ENCODE data around the gene CACNA1C. TPM values are rescaled to one million over a fixed set of nuclear protein-coding genes. Genes with fewer than 3 reads are reported as not detected.

The CACNA1C gene
- total and polyA plus RNA-seq, 2 donors from 2014 or later: 1.6 to 17.4 TPM

- H3K9me3 ChIP-seq (ENCODE audit: control insufficient read depth in 2 of 3, insufficient read depth in 1 of 3, low read length in 3 of 3): no peaks in the 10 kb centered on the region
- FAIRE-seq: no peak
- no peak for DNase-seq
- H3K36me3 ChIP-seq (ENCODE audit: control insufficient read depth in 2 of 3, insufficient read depth in 3 of 3, low read length in 3 of 3): no peaks in the 10 kb centered on the region
- H3K4me3 ChIP-seq (ENCODE audit: low read length in 3 of 3): no peak overlapping the region
- intact Hi-C loops (cut with DNase I): no loop called here
- no peak overlapping the region for H3K9ac ChIP-seq (ENCODE audit: low read length in 3 of 3)
- H3K27ac ChIP-seq (ENCODE audit: low read depth in 2 of 2, low read length in 2 of 2): no peak overlapping the region
- TF ChIP-seq, protein P1, sequence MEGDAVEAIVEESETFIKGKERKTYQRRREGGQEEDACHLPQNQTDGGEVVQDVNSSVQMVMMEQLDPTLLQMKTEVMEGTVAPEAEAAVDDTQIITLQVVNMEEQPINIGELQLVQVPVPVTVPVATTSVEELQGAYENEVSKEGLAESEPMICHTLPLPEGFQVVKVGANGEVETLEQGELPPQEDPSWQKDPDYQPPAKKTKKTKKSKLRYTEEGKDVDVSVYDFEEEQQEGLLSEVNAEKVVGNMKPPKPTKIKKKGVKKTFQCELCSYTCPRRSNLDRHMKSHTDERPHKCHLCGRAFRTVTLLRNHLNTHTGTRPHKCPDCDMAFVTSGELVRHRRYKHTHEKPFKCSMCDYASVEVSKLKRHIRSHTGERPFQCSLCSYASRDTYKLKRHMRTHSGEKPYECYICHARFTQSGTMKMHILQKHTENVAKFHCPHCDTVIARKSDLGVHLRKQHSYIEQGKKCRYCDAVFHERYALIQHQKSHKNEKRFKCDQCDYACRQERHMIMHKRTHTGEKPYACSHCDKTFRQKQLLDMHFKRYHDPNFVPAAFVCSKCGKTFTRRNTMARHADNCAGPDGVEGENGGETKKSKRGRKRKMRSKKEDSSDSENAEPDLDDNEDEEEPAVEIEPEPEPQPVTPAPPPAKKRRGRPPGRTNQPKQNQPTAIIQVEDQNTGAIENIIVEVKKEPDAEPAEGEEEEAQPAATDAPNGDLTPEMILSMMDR (IDR thresholded peaks at IDR 0.05; ENCODE audit: borderline replicate concordance, extremely low read depth, insufficient read depth): no peak
- H3K4me1 ChIP-seq (ENCODE audit: control insufficient read depth in 2 of 3, insufficient read depth in 2 of 3, low read depth in 1 of 3, low read length in 3 of 3): peaks cover 0 to 4% (median 3%) of the 10 kb centered on the region in 3 donors
- H3K27me3 ChIP-seq (ENCODE audit: control insufficient read depth, insufficient read depth, low read length): no peaks in the 10 kb centered on the region
These were observed 101.7 kb downstream of the CACNA1C start for GRCh38 chr12:2154521-2154920.

GRCh38 chr12:2156333-2156732, 103.5 kb downstream of the CACNA1C start:
- Histone ChIP-seq H3K36me3 (ENCODE audit: control insufficient read depth in 2 of 3, insufficient read depth in 3 of 3, low read length in 3 of 3) (no peaks in the 10 kb centered on the region), H3K4me3 (ENCODE audit: low read length in 3 of 3) (no peak overlapping the region), H3K27me3 (ENCODE audit: control insufficient read depth, insufficient read depth, low read length) (no peaks in the 10 kb centered on the region), H3K9me3 (ENCODE audit: control insufficient read depth in 2 of 3, insufficient read depth in 1 of 3, low read length in 3 of 3) (no peaks in the 10 kb centered on the region), H3K4me1 (ENCODE audit: control insufficient read depth in 2 of 3, insufficient read depth in 2 of 3, low read depth in 1 of 3, low read length in 3 of 3) (peaks cover 0 to 4% (median 3%) of the 10 kb centered on the region in 3 donors), H3K9ac (ENCODE audit: low read length in 3 of 3) (no peak overlapping the region), H3K27ac (ENCODE audit: low read depth in 2 of 2, low read length in 2 of 2) (no peak overlapping the region)
- intact Hi-C loops (cut with DNase I): no loop called here
- TF ChIP-seq, protein P1 (IDR thresholded peaks at IDR 0.05; ENCODE audit: borderline replicate concordance, extremely low read depth, insufficient read depth): no peak
- FAIRE-seq (no peak), DNase-seq (no peak)

DNA sequence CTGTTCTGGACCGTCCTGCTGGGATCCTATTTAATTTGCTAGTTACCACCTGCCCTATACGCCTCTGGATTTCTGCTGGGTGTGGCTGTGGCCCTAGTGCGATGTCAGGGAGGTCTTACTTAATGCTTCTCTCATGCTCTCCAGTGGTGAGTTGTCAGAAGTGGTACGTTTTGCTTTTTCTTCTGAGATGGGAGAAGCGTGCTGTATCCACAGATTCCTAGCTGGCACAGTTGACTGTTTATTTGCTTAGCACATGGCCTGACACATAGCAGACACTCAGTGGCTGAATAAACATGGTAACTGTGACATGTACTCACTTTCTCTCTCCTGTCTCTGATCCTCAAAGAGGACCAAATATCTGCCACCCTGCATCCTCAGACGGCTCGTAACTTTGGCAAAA, 107.3 kb downstream of the CACNA1C start:
- H3K27me3 ChIP-seq (ENCODE audit: control insufficient read depth, insufficient read depth, low read length): no peaks in the 10 kb centered on the region
- H3K4me1 ChIP-seq (ENCODE audit: control insufficient read depth in 2 of 3, insufficient read depth in 2 of 3, low read depth in 1 of 3, low read length in 3 of 3): peaks cover 0 to 4% (median 0%) of the 10 kb centered on the region in 3 donors
- no peak overlapping the region for H3K9ac ChIP-seq (ENCODE audit: low read length in 3 of 3)
- H3K36me3 ChIP-seq (ENCODE audit: control insufficient read depth in 2 of 3, insufficient read depth in 3 of 3, low read length in 3 of 3): no peaks in the 10 kb centered on the region
- DNase-seq (no peak), FAIRE-seq (no peak)
- TF ChIP-seq, protein P1 (IDR thresholded peaks at IDR 0.05; ENCODE audit: borderline replicate concordance, extremely low read depth, insufficient read depth): no peak
- H3K4me3 ChIP-seq (ENCODE audit: low read length in 3 of 3): no peak overlapping the region
- no peak overlapping the region for H3K27ac ChIP-seq (ENCODE audit: low read depth in 2 of 2, low read length in 2 of 2)
- intact Hi-C loops (cut with DNase I): no loop called here
- H3K9me3 ChIP-seq (ENCODE audit: control insufficient read depth in 2 of 3, insufficient read depth in 1 of 3, low read length in 3 of 3): no peaks in the 10 kb centered on the region

DNA sequence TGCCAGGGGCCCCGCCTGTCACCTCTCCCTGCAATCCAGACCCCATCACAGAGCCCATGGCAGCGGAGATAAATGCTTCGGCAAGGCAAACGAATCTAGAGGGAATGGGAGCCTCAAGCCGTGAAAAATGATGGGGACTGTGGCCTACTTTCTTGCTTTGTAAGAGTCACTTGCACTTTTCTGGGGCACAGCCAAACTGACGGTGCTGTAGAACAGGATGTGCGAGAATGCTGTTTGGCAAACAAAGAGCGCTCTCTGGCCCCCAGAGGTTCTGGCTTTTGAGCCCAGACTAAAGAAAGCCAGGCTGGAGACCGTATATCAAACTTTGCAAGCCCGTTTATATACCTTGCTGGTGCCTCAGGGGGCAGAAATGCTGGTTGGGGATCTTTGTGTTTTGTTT, 108.7 kb downstream of the CACNA1C start:
- Histone ChIP-seq H3K27ac (ENCODE audit: low read depth in 2 of 2, low read length in 2 of 2) (no peak overlapping the region), H3K36me3 (ENCODE audit: control insufficient read depth in 2 of 3, insufficient read depth in 3 of 3, low read length in 3 of 3) (no peaks in the 10 kb centered on the region), H3K27me3 (ENCODE audit: control insufficient read depth, insufficient read depth, low read length) (no peaks in the 10 kb centered on the region), H3K4me3 (ENCODE audit: low read length in 3 of 3) (no peak overlapping the region), H3K4me1 (ENCODE audit: control insufficient read depth in 2 of 3, insufficient read depth in 2 of 3, low read depth in 1 of 3, low read length in 3 of 3) (peaks cover 0 to 4% (median 0%) of the 10 kb centered on the region in 3 donors), H3K9me3 (ENCODE audit: control insufficient read depth in 2 of 3, insufficient read depth in 1 of 3, low read length in 3 of 3) (peaks cover 0 to under 1% (median 0%) of the 10 kb centered on the region in 3 donors), H3K9ac (ENCODE audit: low read length in 3 of 3) (no peak overlapping the region)
- intact Hi-C loops (cut with DNase I): no loop called here
- FAIRE-seq (no peak), DNase-seq (peak in 2 of 5 donors; percentile 58 to 83)
- TF ChIP-seq, protein P1 (IDR thresholded peaks at IDR 0.05; ENCODE audit: borderline replicate concordance, extremely low read depth, insufficient read depth): no peak
